Nephron (organoid): ENCODE results near the gene NPLOC4.

Source experiments
- H3K27ac Mint-ChIP-seq, 3 experiments: 2 replicates each; pipeline ENCODE4 v1.8.0; 2020; ENCODE audit warnings: mixed read lengths in 3 of 3, mild to moderate bottlenecking in 2 of 3, moderate library complexity in 1 of 3
- H3K27me3 Mint-ChIP-seq: 2 replicates; pipeline ENCODE4 v1.8.0; 2021; ENCODE audit warnings: low read depth, mild to moderate bottlenecking, moderate library complexity, mixed read lengths
- H3K36me3 Mint-ChIP-seq: 2 replicates; pipeline ENCODE4 v1.8.0; 2020; ENCODE audit warnings: low read depth, mixed read lengths
- H3K4me1 Mint-ChIP-seq: 2 replicates; pipeline ENCODE4 v1.8.0; 2020; ENCODE audit warnings: mixed read lengths
- H3K4me3 Mint-ChIP-seq, 3 experiments: 2 replicates each; pipeline ENCODE4 v1.8.0; 2020; ENCODE audit warnings: mild to moderate bottlenecking in 3 of 3, mixed read lengths in 3 of 3, moderate library complexity in 2 of 3
- H3K9me3 Mint-ChIP-seq: 2 replicates; pipeline ENCODE4 v1.8.0; 2020; ENCODE audit warnings: mixed read lengths
- CTCF ChIP-seq, 3 experiments: fragments of 200-600 bp; sonication (generic); IDR thresholded peaks; one replicate each; pipeline ENCODE4 v1.5.0; 2021; ENCODE audit warnings: antibody characterized with exemption in 3 of 3; ENCODE audit not compliant: unreplicated experiment in 3 of 3

Gene NPLOC4

GRCh38 chr17:81550285-81550684, 86.6 kb downstream of the NPLOC4 start:
- H3K36me3 Mint-ChIP-seq = peaks cover 15% of the 10 kb centered on the region

GRCh38 chr17:81549826-81550225, 87.1 kb downstream of the NPLOC4 start:
- TF ChIP-seq CTCF (IDR thresholded peaks at IDR 0.05; ENCODE audit: unreplicated experiment in 3 of 3) = no peak
- peaks cover 15% of the 10 kb centered on the region for H3K36me3 Mint-ChIP-seq
- H3K4me3 Mint-ChIP-seq = peak overlapping the region; percentile 89 to 91 (median 91)
- no peak overlapping the region for H3K27ac Mint-ChIP-seq
- peaks cover 6% of the 10 kb centered on the region for H3K27me3 Mint-ChIP-seq
- no peaks in the 10 kb centered on the region for H3K9me3 Mint-ChIP-seq
- peaks cover 22% of the 10 kb centered on the region for H3K4me1 Mint-ChIP-seq

More at GRCh38 chr17:81550285-81550684, 86.6 kb downstream of the NPLOC4 start:
- Mint-ChIP-seq H3K9me3 (no peaks in the 10 kb centered on the region), H3K4me1 (peaks cover 22% of the 10 kb centered on the region), H3K4me3 (peak overlapping the region; percentile 89 to 91 (median 91)), H3K27me3 (peaks cover 6% of the 10 kb centered on the region), H3K27ac (no peak overlapping the region)
- no peak for TF ChIP-seq CTCF (IDR thresholded peaks at IDR 0.05; ENCODE audit: unreplicated experiment in 3 of 3)

GRCh38 chr17:81549031-81549557, 87.8 kb downstream of the NPLOC4 start:
- peaks cover 6% of the 10 kb centered on the region for H3K27me3 Mint-ChIP-seq
- peaks cover 15% of the 10 kb centered on the region for H3K36me3 Mint-ChIP-seq
- H3K9me3 Mint-ChIP-seq = no peaks in the 10 kb centered on the region
- peak overlapping the region; percentile 89 to 91 (median 91) for H3K4me3 Mint-ChIP-seq
- TF ChIP-seq CTCF (IDR thresholded peaks at IDR 0.05; ENCODE audit: unreplicated experiment in 3 of 3) = no peak
- H3K27ac Mint-ChIP-seq = no peak overlapping the region
- H3K4me1 Mint-ChIP-seq = peaks cover 21% of the 10 kb centered on the region

- peak overlapping the region in 1 of 3 experiments; percentile 23 for H3K4me3 Mint-ChIP-seq
Observed at GRCh38 chr17:81547614-81547982, 89.3 kb downstream of the NPLOC4 start.

GRCh38 chr17:81546906-81547613, 89.9 kb downstream of the NPLOC4 start:
- Mint-ChIP-seq H3K4me1 (peaks cover 7% of the 10 kb centered on the region), H3K27me3 (no peaks in the 10 kb centered on the region), H3K4me3 (no peak overlapping the region), H3K36me3 (peaks cover 15% of the 10 kb centered on the region), H3K9me3 (no peaks in the 10 kb centered on the region), H3K27ac (no peak overlapping the region)
- no peak for TF ChIP-seq CTCF (IDR thresholded peaks at IDR 0.05; ENCODE audit: unreplicated experiment in 3 of 3)

More at GRCh38 chr17:81547614-81547982, 89.3 kb downstream of the NPLOC4 start:
- H3K27ac Mint-ChIP-seq = no peak overlapping the region
- H3K36me3 Mint-ChIP-seq = peaks cover 15% of the 10 kb centered on the region
- no peak for TF ChIP-seq CTCF (IDR thresholded peaks at IDR 0.05; ENCODE audit: unreplicated experiment in 3 of 3)
- peaks cover 7% of the 10 kb centered on the region for H3K4me1 Mint-ChIP-seq
- no peaks in the 10 kb centered on the region for H3K9me3 Mint-ChIP-seq
- no peaks in the 10 kb centered on the region for H3K27me3 Mint-ChIP-seq
